Measurements from ENCODE around the gene LHPP.

- no peak for TF ChIP-seq CTCF (IDR thresholded peaks at IDR 0.05)
- TF ChIP-seq POLR2A (IDR thresholded peaks at IDR 0.05) = no peak
- TF ChIP-seq POLR2AphosphoS5 (IDR thresholded peaks at IDR 0.05) = no peak
Observed at GRCh38 chr10:124657806-124658205, 196.2 kb downstream of the LHPP start.
